Urinary bladder (tissue), 4 donors: ENCODE data around the gene TMEM101. TPM values are rescaled to one million over a fixed set of nuclear protein-coding genes. Genes with fewer than 3 reads are reported as not detected.
"Not testable (repeated sequence)": the region's sequence is repeated elsewhere in the genome, so short reads cannot be mapped to it uniquely, and the experiment has no call there.

Experiments
- DNase-seq: peaks from one replicate; pipeline ENCODE4 v3.0.0-alpha.2; 2015; ENCODE audit errors: extremely low spot score
- H3K27ac ChIP-seq: one replicate; pipeline ENCODE4 v1.5.1; 2013; ENCODE audit warnings: low read depth, mild to moderate bottlenecking, moderate library complexity
- H3K36me3 ChIP-seq: one replicate; pipeline ENCODE4 v1.6.1; 2013; ENCODE audit warnings: mild to moderate bottlenecking, moderate library complexity; ENCODE audit not compliant: insufficient read depth
- H3K4me1 ChIP-seq: one replicate; pipeline ENCODE4 v1.6.1; 2013; ENCODE audit warnings: mild to moderate bottlenecking, moderate library complexity; ENCODE audit not compliant: insufficient read depth
- H3K4me3 ChIP-seq: one replicate; pipeline ENCODE4 v1.5.1; 2013; ENCODE audit warnings: low read depth, low read length
- WGBS: extraction: QIAGEN DNeasy Blood & Tissue Kit; methylation state at CpG from one replicate; pipeline ENCODE4 v1.1.7; 2013; 5-methylcytosine and 5-hydroxymethylcytosine counted together
- polyA plus RNA-seq: library from polyadenylated mRNA; stranded (reverse); fragments of 200-250 nt; gene quantifications from one replicate; pipeline ENCODE4 v1.2.3, GENCODE V29; 2013
- small RNA-seq: library from RNA; depleted of rRNA; stranded (forward); fragments of <200 nt; gene quantifications from one replicate; pipeline ENCODE3, GENCODE V24; 2014
- total RNA-seq: library from RNA; depleted of rRNA; stranded (reverse); fragments of >200 nt; gene quantifications from one replicate; pipeline ENCODE4 v1.2.3, GENCODE V29; 2014
- donor health status: healthy with polysubstance abuse.
- donor health status: healthy.

TMEM101 gene
- total and polyA plus RNA-seq, 2 donors = 39.0 to 39.7 TPM

DNA sequence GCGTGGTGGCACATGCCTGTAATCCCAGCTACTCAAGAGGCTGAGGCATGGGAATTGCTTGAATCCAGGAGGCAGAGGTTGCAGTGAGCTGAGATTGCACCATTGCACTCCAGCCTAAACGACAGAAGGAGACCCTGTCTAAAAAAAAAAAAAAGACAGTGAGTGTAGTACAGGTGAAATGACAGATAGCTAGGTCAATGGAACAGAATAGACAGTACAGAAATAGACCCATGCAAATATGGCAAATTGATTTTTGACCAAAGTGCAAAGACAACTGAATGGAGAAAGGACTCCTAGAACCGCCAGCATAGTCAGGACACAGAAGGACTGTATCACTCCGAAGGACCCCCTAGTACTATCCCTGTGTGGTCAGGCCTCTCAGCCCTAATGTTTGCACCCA is 44.4 kb downstream of the TMEM101 start:
- no peak for DNase-seq
- no peak overlapping the region for H3K27ac ChIP-seq
- H3K36me3 ChIP-seq = no peaks in the 10 kb centered on the region
- no peaks in the 10 kb centered on the region for H3K4me1 ChIP-seq
- WGBS = 70% methylated on average over 4 of the region's 4 CpGs
- no peak overlapping the region for H3K4me3 ChIP-seq

DNA sequence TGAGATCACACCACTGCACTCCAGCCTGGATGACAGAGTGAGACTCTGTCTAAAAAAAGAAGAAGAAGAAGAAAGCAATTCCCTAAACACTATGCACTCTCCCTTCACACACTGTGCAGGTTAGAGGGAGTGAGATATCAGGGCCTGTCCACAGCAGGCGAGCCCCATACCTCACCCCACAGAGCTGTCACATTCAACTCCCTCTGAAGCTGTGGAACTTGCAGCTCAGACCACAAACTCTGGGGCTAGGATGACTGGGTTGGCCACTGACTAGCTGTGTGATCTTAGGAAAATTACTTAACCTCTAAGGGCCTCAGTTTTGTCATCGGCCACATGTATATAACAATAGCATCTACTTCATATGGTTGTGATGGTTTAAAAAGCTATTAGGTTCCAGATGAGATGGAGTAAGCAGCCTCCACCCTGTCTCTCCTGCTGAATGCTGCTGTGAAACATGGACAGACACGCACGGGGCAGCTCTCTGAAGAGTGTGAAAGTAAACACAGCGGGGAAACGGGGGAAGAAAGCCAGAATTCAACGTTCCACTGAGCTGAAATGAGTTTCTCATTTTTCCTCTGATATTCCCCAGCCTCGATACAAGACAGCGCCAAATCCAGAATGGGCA is 47.4 kb downstream of the TMEM101 start:
- 33% methylated on average over 9 of the region's 9 CpGs for WGBS
- Histone ChIP-seq H3K4me3 (no peak overlapping the region), H3K27ac (no peak overlapping the region), H3K36me3 (no peaks in the 10 kb centered on the region), H3K4me1 (no peaks in the 10 kb centered on the region)
- no peak for DNase-seq

DNA sequence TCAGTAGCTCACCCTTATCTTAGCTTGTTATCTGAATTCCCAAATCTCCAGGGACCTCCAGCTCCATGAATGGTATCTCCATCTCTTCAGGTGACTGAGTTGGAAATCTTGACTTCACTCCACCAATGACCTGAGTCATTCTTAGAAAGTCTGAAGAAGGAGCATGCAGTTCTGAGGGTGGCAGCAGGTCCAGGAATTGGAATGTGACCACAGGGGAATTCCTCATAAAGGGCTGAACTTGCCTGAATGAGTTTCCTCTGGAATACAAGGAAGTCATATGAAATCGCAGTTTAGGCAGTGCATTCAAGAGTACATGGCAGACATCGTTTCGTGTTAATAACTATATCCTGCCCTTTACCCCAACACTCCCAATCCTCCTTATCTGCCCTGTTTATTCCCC is 48.5 kb downstream of the TMEM101 start:
- Histone ChIP-seq H3K27ac (no peak overlapping the region), H3K36me3 (no peaks in the 10 kb centered on the region), H3K4me1 (no peaks in the 10 kb centered on the region), H3K4me3 (no peak overlapping the region)
- 73% methylated on average over 3 of the region's 3 CpGs for WGBS
- no peak for DNase-seq

DNA sequence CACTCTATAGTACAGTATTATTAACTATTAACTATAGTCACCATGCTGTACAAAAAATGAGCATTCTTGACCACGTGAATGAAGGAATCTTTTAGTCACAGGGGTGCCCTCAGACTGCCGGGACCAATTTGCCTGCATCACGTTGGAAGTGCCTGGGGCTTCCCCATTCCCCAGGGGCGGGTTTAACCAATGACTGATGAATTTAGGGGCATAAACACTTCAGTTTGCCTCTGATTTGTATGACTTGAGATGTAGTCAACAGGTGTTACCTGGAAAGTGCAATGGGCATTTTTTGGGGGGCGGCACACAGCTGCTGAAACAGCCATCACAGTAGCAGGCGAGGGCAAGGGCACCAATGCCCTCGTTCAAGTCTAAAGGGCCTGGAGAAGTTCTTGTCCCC is 52.3 kb downstream of the TMEM101 start:
- Histone ChIP-seq H3K4me3 (no peak overlapping the region), H3K27ac (no peak overlapping the region), H3K4me1 (no peaks in the 10 kb centered on the region), H3K36me3 (no peaks in the 10 kb centered on the region)
- 55% methylated on average over 7 of the region's 7 CpGs for WGBS
- DNase-seq = no peak

DNA sequence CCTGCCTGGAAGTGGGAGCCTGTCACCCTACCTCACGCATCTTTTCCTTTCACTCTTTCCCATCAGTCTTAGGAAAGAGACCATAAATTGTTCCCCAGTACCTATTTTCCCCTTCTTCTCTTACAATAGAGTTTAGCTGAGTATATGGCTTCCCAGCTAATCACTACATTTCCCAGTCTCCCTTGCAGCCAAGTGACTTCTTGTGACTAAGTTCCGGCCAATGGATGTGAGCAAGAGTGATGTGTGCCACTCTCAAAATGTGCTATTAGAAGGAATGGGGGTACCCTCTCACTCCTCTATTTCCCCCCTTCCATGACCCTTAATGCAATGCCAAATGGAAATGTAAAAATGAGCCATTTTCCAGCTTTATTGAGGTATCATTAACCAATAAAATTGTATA is 52.8 kb downstream of the TMEM101 start:
- 75% methylated on average over 2 of the region's 2 CpGs for WGBS
- Histone ChIP-seq H3K4me1 (no peaks in the 10 kb centered on the region), H3K27ac (no peak overlapping the region), H3K4me3 (no peak overlapping the region), H3K36me3 (no peaks in the 10 kb centered on the region)
- no peak for DNase-seq

DNA sequence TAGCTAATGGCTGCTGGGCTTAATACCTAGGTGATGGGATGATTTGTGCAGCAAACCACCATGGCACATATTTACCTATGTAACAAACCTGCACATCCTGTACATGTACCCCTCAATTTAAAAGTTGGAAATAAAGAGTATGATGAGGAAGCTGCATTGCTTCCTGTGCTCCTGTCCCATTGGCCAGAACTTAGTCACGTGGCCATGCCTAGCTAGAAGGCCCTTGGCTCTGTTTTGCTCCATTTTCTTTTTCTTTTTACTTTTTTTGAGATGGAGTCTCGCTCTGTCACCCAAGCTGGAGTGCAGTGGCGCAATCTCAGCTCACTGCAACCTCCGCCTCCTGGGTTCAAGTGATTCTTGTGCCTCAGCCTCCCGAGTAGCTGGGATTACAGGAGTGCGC is 53.5 kb downstream of the TMEM101 start:
- H3K36me3 ChIP-seq, H3K4me3 ChIP-seq, H3K27ac ChIP-seq, DNase-seq, H3K4me1 ChIP-seq: not testable (repeated sequence)
- WGBS = 90% methylated on average over 6 of the region's 6 CpGs

Small RNA genes within 50 kb of the gene (small RNA-seq; reads per million reads assigned to genes)
- not detected for gene RF00012

Other genes with a start within 250 kb of the TMEM101 start
- 44.5 TPM for gene DUSP3, start 236.0 kb downstream of the TMEM101 start, total RNA-seq
- 73.9 TPM for gene DUSP3, start 236.0 kb downstream of the TMEM101 start, polyA plus RNA-seq
- not detected for gene CFAP97D1, start 234.5 kb downstream of the TMEM101 start, total RNA-seq
- gene CFAP97D1, start 234.5 kb downstream of the TMEM101 start, polyA plus RNA-seq = 0.05 TPM
- gene MPP3, start 181.8 kb downstream of the TMEM101 start, total RNA-seq = 12.1 TPM
- gene MPP3, start 181.8 kb downstream of the TMEM101 start, polyA plus RNA-seq = 5.4 TPM
- gene CD300LG, start 167.8 kb downstream of the TMEM101 start, total RNA-seq = 0.58 TPM
- 3.4 TPM for gene CD300LG, start 167.8 kb downstream of the TMEM101 start, polyA plus RNA-seq
- gene MPP2, start 107.4 kb downstream of the TMEM101 start, total RNA-seq = 3.7 TPM
- 14.9 TPM for gene MPP2, start 107.4 kb downstream of the TMEM101 start, polyA plus RNA-seq
- gene PPY, start 72.5 kb downstream of the TMEM101 start, total RNA-seq = not detected
- not detected for gene PPY, start 72.5 kb downstream of the TMEM101 start, polyA plus RNA-seq
- not detected for gene PYY, start 61.0 kb downstream of the TMEM101 start, total RNA-seq
- gene PYY, start 61.0 kb downstream of the TMEM101 start, polyA plus RNA-seq = not detected
- gene NAGS, start 10.3 kb downstream of the TMEM101 start, total RNA-seq = 0.90 TPM
- 2.1 TPM for gene NAGS, start 10.3 kb downstream of the TMEM101 start, polyA plus RNA-seq
- gene LSM12, start 51.7 kb upstream of the TMEM101 start, total RNA-seq = 17.2 TPM
- gene LSM12, start 51.7 kb upstream of the TMEM101 start, polyA plus RNA-seq = 20.9 TPM
- gene G6PC3, start 55.8 kb upstream of the TMEM101 start, total RNA-seq = 10.5 TPM
- 86.1 TPM for gene G6PC3, start 55.8 kb upstream of the TMEM101 start, polyA plus RNA-seq
- gene HDAC5, start 108.7 kb upstream of the TMEM101 start, total RNA-seq = 26.9 TPM
- 43.3 TPM for gene HDAC5, start 108.7 kb upstream of the TMEM101 start, polyA plus RNA-seq
- gene HROB, start 127.0 kb upstream of the TMEM101 start, total RNA-seq = 1.5 TPM
- gene HROB, start 127.0 kb upstream of the TMEM101 start, polyA plus RNA-seq = 0.87 TPM
- gene ASB16, start 155.7 kb upstream of the TMEM101 start, total RNA-seq = 0.69 TPM
- gene ASB16, start 155.7 kb upstream of the TMEM101 start, polyA plus RNA-seq = 1.2 TPM
- 20.2 TPM for gene TMUB2, start 172.0 kb upstream of the TMEM101 start, total RNA-seq
- gene TMUB2, start 172.0 kb upstream of the TMEM101 start, polyA plus RNA-seq = 48.7 TPM
- gene ATXN7L3, start 184.9 kb upstream of the TMEM101 start, total RNA-seq = 20.0 TPM
- 47.4 TPM for gene ATXN7L3, start 184.9 kb upstream of the TMEM101 start, polyA plus RNA-seq
- 54.4 TPM for gene UBTF, start 204.7 kb upstream of the TMEM101 start, total RNA-seq
- gene UBTF, start 204.7 kb upstream of the TMEM101 start, polyA plus RNA-seq = 76.9 TPM